Thoracic aorta (tissue), 2 donors: Measurements from ENCODE around the gene MEGF8. TPM values are rescaled to one million over a fixed set of nuclear protein-coding genes. Genes with fewer than 3 reads are reported as not detected.

Experiments used
- ATAC-seq: fragments of 150-250 bp; one replicate; pipeline ENCODE4 v1.8.0; 2017; ENCODE audit warnings: low read depth; ENCODE audit not compliant: insufficient number of reproducible peaks, low FRiP score
- DNase-seq: peaks from one replicate; pipeline ENCODE4 v3.0.0-alpha.2; 2020; ENCODE audit warnings: low spot score
- H3K27ac ChIP-seq, 2 donors: fragments of 200-600 bp; sonication (generic); 1 replicate in 1 of 2; 2 replicates in 1 of 2; pipeline ENCODE4 v1.5.1; 2016; ENCODE audit warnings: mild to moderate bottlenecking in 2 of 2, moderate library complexity in 2 of 2
- H3K27me3 ChIP-seq: fragments of 200-600 bp; sonication (generic); replicated peaks from 2 replicates; pipeline ENCODE4 v1.6.0; 2016; ENCODE audit warnings: mild to moderate bottlenecking; ENCODE audit not compliant: insufficient read depth
- H3K36me3 ChIP-seq: fragments of 200-600 bp; sonication (generic); one replicate; pipeline ENCODE4 v1.5.1; 2016
- H3K4me1 ChIP-seq, 2 donors: fragments of 200-600 bp; sonication (generic); 1 replicate in 1 of 2; 2 replicates in 1 of 2; pipeline versions ENCODE4 v1.5.1 to v1.6.0; 2016; ENCODE audit warnings: low read depth in 2 of 2, mild to moderate bottlenecking in 1 of 2; ENCODE audit not compliant: control insufficient read depth in 1 of 2
- H3K4me3 ChIP-seq: fragments of 200-600 bp; sonication (generic); 2 replicates; pipeline ENCODE4 v1.5.1; 2016; ENCODE audit warnings: mild to moderate bottlenecking
- H3K9me3 ChIP-seq: fragments of 200-600 bp; sonication (generic); 2 replicates; pipeline ENCODE4 v1.5.1; 2016
- total RNA-seq, 2 donors: library from RNA; depleted of rRNA; stranded (reverse); fragments of >200 nt; gene quantifications; one replicate each; pipeline versions ENCODE4 v1.1.0 to v1.2.3, GENCODE V29; 2016
- TF ChIP-seq, protein P1 (sequence below): fragments of 200-600 bp; sonication (generic); IDR thresholded peaks from one replicate; pipeline ENCODE4 v1.5.1; 2019; ENCODE audit warnings: antibody characterized with exemption

Gene MEGF8
- total RNA-seq, 2 donors from 2014 or later, result 19.5 to 24.4 TPM

GRCh38 chr19:42281146-42281826, 44.1 kb upstream of the MEGF8 start:
- Histone ChIP-seq H3K4me3 (peak overlapping the region; percentile 81), H3K36me3 (no peaks in the 10 kb centered on the region), H3K4me1 (peaks cover 58 to 74% of the 10 kb centered on the region in 2 donors), H3K27me3 (no peaks in the 10 kb centered on the region), H3K27ac (peak overlapping the region; percentile 91 to 95), H3K9me3 (no peaks in the 10 kb centered on the region)
- DNase-seq (no peak), ATAC-seq (no peak)
- TF ChIP-seq, protein P1, sequence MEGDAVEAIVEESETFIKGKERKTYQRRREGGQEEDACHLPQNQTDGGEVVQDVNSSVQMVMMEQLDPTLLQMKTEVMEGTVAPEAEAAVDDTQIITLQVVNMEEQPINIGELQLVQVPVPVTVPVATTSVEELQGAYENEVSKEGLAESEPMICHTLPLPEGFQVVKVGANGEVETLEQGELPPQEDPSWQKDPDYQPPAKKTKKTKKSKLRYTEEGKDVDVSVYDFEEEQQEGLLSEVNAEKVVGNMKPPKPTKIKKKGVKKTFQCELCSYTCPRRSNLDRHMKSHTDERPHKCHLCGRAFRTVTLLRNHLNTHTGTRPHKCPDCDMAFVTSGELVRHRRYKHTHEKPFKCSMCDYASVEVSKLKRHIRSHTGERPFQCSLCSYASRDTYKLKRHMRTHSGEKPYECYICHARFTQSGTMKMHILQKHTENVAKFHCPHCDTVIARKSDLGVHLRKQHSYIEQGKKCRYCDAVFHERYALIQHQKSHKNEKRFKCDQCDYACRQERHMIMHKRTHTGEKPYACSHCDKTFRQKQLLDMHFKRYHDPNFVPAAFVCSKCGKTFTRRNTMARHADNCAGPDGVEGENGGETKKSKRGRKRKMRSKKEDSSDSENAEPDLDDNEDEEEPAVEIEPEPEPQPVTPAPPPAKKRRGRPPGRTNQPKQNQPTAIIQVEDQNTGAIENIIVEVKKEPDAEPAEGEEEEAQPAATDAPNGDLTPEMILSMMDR, result no peak

DNA sequence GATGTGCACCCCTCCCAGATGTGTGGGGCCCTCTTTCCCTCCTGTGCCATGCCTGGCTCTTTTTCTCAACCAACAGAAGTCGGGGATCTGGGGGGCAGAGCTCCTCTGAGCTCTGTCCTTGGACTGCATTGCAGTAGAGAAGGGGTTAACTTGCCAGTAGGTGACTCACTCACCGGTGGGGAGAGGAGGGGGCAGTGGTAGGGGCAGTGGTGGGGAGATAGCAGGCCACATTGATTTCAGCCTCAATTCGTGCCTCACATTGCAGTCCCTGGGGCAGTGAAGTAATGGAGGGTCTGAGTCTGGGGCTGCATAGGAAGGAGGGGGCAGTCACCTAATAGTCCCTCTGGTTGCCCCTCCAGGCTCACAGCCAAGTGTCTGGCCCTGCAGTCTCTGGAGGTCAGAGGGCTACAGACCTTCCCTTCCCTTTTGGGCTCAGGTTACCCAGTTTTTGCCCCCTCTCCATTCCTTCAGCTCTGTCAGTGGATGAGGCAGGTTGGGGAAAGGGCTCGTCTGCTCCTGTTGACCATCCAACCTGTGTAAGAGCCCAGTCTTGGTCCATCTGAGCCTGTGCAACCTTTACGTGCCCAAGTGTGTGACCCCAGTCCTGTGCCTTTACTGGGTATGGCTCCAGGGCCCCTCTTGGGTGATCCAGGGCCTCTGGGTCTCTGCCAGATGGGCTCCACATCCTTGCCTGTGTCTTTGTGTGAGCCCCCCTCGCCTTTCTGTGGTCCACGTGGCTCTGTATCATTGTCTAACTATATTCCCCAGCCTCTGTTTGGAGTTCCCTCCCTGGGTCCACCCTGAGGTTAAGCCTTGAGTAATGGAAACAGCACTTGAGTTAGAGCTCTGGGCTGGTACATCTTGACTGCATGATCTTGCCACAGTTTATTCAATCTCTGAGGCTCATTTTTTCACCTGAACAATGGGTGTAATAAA, 43.3 kb upstream of the MEGF8 start:
- Histone ChIP-seq H3K4me1 (peaks cover 56 to 73% of the 10 kb centered on the region in 2 donors), H3K36me3 (peaks cover 2% of the 10 kb centered on the region), H3K4me3 (peak overlapping the region; percentile 81), H3K27ac (peak overlapping the region; percentile 91 to 95), H3K9me3 (no peaks in the 10 kb centered on the region), H3K27me3 (no peaks in the 10 kb centered on the region)
- TF ChIP-seq, protein P1, result no peak
- ATAC-seq (no peak), DNase-seq (no peak)

- Histone ChIP-seq H3K9me3 (no peaks in the 10 kb centered on the region), H3K27ac (peak overlapping the region; percentile 91 to 95), H3K27me3 (no peaks in the 10 kb centered on the region), H3K4me3 (peak overlapping the region; percentile 70), H3K4me1 (peaks cover 49 to 68% of the 10 kb centered on the region in 2 donors), H3K36me3 (peaks cover 9% of the 10 kb centered on the region)
- no peak for DNase-seq
- TF ChIP-seq, protein P1, result no peak
- ATAC-seq, result no peak
These were observed 42.6 kb upstream of the MEGF8 start for GRCh38 chr19:42282819-42283187.

DNA sequence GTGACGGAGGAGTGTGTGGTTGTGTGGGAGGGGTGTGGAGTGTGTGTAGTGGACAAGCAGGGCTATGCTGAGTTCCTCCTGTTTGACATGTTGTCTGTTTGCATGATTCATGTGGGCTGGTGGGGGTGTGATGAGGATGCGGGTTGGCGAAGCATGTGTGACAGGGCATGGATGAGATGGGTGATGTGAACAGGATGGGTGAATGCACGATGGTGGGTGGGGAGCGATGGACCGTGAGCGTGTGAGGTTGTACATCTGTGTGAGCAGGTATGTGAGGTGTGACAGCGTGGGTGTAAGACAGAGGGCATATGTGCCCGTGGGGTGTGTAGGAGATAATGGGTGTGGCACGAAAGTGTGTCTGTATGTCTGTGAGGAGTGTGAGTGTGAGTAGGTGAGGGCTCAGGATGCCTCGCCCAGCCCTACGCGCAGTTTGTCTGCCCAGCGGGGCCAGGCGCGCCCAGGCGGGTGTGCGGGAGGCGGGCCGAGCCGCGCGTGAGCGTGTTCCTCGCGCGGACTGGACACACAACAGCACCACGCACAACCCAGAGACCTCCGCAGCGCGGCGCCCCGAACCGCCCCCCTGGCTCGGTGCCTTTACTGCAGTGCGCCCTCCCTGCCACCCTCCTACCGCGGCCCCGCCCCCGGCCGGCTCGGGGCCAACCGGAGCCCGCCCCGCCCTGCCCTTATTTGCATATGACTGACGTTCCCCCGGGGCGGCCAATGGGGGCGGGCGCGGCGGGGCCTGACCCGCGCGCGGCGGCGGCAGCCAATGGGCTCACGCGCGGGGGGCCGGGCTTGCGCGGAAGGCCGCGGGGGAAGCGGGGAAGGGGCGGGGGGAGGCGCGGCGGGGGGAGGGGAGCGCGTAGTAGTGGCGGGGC, 42.0 kb upstream of the MEGF8 start:
- Histone ChIP-seq H3K4me3 (peak overlapping the region; percentile 70), H3K4me1 (peaks cover 43 to 62% of the 10 kb centered on the region in 2 donors), H3K27me3 (no peaks in the 10 kb centered on the region), H3K27ac (peak overlapping the region; percentile 91 to 95), H3K36me3 (peaks cover 15% of the 10 kb centered on the region), H3K9me3 (no peaks in the 10 kb centered on the region)
- ATAC-seq, result peak; percentile 44
- DNase-seq, result peak; percentile 87
- TF ChIP-seq, protein P1, result no peak
